GM08714 (cell line): ENCODE data around the gene SON.

Experiments
- H3K4me3 ChIP-seq: fragments of 200-500 bp; sonication (Bioruptor generic); 2 replicates; pipeline ENCODE4 v1.5.1; 2014; ENCODE audit warnings: mild to moderate bottlenecking, low read length, inconsistent platforms
- ZNF274 ChIP-seq: IDR thresholded peaks from 2 replicates; pipeline ENCODE4 v1.6.1; 2012; ENCODE audit warnings: mild to moderate bottlenecking, low read depth, low read length

Gene SON

DNA sequence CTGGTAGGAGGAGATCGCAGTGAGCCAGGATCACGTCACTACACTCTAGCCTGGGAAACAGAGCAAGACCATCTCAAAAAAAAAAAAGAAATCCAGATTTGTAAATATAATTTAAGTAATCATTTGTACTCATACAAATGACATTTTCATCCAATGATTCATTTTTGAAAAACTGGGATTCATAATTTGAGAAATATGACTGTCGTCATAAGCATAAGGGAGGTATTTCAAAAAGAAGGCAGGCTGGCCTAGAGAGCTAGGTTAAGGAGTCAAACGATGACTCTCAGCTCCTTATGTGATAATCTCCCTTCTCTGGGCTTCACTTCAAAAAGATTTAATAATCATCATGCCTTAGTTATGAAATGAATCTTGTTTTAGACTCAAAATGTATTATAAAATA lies 3.2 kb upstream of the SON start:
- H3K4me3 ChIP-seq = no peak overlapping the region
- TF ChIP-seq ZNF274 = no peak

DNA sequence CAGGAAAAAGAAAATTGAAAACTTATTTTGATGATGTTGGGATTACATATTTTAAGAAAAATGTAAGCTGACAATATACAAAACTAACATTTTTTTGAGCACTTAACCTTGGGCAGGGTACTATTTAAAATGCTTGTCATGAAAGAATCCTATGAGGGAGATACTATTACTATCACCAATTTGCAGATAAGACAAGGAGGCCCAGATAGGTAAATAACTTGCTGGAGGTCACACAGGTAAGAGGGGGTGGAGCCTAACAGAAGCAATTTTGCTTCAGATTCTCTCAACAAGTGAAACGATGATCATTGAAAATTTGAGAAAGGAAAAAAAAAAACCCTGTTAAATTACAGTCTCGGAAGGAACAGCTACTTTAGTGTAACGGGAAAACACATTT lies 2.1 kb upstream of the SON start:
- no peak for TF ChIP-seq ZNF274
- H3K4me3 ChIP-seq = peak overlapping the region; percentile 85

DNA sequence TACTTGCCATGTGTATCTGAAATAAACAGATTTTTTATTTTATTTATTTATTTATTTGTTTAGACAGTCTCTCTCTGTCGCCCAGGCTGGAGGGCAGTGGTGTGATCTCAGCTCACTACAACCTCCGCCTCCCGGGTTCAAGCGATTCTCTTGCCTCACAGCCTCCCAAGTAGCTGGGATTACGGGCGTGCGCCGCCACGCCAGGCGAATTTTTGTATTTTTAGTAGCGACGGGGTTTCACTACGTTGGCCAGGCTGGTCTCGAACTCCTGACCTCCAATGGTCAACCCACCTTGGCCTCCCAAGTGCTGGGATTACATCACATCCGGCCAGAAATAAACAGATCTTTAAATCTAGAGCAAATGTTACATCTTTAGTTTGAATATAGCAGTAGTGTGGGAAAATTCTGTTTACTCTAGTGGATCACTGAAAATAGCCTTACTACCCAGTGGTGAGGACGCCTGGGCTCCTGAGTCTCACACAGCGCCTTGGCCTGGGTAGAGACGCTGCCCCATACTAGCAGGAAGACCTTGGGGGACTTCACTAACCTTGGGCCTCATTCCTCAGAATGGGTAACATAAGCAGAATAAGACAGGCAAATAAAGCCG lies 1.6 kb upstream of the SON start:
- TF ChIP-seq ZNF274 = no peak
- H3K4me3 ChIP-seq = peak overlapping the region; percentile 85

DNA sequence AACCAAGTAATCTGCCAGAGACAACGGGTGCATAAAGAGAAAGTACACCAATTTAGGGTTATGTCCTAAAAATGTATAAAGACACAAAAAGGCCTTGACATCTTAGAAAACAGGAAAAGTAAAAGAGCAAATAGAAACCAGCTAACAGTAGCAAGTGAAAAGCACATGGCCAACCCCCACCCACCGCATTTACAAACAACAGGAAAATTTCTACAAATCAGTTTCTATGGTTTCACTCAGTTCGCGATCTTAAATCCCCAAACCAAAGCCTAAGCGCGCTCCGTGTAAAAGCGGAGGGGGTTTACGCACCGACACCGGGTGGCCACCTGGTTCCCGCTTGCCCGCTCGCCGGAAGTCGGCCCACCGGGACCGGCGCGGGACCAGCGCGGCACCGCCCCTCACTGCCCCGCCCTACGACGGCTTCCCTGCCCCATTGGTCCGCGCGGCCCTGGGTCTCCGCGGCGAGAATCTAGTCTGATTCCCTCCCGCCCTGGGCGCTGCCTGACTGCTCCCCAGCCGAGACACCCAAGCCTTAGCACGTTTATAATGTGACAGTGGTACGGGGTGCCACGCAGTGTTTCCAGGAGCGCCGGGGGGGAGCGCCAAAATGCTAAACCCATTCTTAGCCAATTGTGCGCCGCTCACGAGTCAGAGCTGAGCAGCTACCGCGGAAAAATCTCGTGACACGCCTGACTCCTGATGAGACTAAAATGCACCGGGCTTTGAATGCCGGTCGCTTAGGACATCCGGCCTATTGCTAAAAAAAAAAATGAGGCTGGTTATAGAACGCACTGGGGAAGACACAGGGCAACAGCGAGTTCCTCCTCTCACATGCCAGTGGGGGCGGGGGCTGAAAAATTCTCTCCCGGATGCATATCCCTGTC lies 840 bp upstream of the SON start, which contains the start of gene GART:
Gene GART (minus strand): TSS at position 362 of the 884 bp plus-strand sequence. CDS start 2,802 bp downstream, outside the sequence.
- no peak for TF ChIP-seq ZNF274
- H3K4me3 ChIP-seq = peak within 1 kb of the TSS; percentile 85

GRCh38 chr21:33543505-33544129 lies 779 bp downstream of the SON start:
- no peak for TF ChIP-seq ZNF274
- H3K4me3 ChIP-seq = peak overlapping the region; percentile 82

- no peak for TF ChIP-seq ZNF274
- peak overlapping the region; percentile 82; the same call in 1 of the 2 replicates for H3K4me3 ChIP-seq
These were observed 1.8 kb downstream of the SON start for GRCh38 chr21:33544451-33545195.

GRCh38 chr21:33546086-33546485 lies 3.2 kb downstream of the SON start:
- no peak for TF ChIP-seq ZNF274
- no peak overlapping the region for H3K4me3 ChIP-seq

- H3K4me3 ChIP-seq = no peak overlapping the region
- TF ChIP-seq ZNF274 = no peak
These were observed 7.3 kb downstream of the SON start for GRCh38 chr21:33549848-33550771.

DNA sequence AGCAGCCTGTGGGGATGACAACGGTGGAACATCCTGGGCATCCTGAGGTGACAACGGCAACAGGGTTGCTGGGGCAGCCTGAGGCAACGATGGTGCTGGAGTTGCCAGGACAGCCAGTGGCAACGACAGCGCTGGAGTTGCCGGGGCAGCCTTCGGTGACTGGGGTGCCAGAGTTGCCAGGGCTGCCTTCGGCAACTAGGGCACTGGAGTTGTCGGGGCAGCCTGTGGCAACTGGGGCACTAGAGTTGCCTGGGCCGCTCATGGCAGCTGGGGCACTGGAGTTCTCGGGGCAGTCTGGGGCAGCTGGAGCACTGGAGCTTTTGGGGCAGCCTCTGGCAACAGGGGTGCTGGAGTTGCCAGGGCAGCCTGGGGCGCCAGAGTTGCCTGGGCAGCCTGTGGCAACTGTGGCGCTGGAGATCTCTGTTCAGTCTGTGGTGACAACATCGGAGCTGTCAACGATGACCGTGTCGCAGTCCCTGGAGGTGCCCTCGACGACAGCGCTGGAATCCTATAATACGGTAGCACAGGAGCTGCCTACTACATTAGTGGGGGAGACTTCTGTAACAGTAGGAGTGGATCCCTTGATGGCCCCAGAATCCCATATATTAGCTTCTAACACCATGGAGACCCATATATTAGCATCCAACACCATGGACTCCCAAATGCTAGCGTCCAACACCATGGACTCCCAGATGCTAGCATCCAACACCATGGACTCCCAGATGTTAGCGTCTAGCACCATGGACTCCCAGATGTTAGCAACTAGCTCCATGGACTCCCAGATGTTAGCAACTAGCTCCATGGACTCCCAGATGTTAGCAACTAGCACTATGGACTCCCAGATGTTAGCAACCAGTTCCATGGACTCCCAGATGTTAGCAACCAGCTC lies 8.2 kb downstream of the SON start:
- TF ChIP-seq ZNF274 = no peak
- H3K4me3 ChIP-seq = no peak overlapping the region

DNA sequence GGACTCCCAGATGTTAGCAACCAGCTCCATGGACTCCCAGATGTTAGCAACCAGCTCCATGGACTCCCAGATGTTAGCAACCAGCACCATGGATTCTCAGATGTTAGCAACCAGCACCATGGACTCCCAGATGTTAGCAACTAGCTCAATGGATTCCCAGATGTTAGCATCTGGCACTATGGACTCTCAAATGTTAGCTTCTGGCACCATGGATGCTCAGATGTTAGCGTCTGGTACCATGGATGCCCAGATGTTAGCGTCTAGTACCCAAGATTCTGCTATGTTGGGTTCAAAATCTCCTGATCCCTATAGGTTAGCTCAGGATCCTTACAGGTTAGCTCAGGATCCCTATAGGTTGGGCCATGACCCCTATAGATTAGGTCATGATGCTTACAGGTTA lies 8.8 kb downstream of the SON start:
- TF ChIP-seq ZNF274 = no peak
- H3K4me3 ChIP-seq = no peak overlapping the region

DNA sequence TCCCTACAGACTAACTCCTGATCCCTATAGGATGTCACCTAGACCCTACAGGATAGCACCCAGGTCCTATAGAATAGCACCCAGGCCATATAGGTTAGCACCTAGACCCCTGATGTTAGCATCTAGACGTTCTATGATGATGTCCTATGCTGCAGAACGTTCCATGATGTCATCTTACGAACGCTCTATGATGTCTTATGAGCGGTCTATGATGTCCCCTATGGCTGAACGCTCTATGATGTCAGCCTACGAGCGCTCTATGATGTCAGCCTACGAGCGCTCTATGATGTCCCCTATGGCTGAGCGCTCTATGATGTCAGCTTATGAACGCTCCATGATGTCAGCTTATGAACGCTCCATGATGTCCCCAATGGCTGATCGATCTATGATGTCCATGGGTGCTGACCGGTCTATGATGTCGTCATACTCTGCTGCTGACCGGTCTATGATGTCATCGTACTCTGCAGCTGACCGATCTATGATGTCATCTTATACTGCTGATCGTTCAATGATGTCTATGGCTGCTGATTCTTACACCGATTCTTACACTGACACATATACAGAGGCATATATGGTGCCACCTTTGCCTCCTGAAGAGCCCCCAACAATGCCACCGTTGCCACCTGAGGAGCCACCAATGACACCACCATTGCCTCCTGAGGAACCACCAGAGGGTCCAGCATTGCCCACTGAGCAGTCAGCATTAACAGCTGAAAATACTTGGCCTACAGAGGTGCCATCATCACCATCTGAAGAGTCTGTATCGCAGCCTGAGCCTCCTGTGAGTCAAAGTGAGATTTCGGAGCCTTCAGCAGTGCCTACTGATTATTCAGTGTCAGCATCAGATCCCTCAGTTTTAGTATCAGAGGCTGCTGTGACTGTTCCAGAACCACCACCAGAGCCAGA lies 9.5 kb downstream of the SON start:
- no peak overlapping the region for H3K4me3 ChIP-seq
- TF ChIP-seq ZNF274 = no peak
